ENCODE data around the gene ARID2. TPM values are rescaled to one million over a fixed set of nuclear protein-coding genes. Genes with fewer than 3 reads are reported as not detected.
A peak's percentile ranks its signal among the peaks of the same experiment; 100 is the strongest.

Gene ARID2
- total and polyA plus RNA-seq, 2 of the 13 experiments (the other 11 are each of a cell fraction or from before 2014, with no cell fraction given) = 15.9 to 22.2 TPM

DNA sequence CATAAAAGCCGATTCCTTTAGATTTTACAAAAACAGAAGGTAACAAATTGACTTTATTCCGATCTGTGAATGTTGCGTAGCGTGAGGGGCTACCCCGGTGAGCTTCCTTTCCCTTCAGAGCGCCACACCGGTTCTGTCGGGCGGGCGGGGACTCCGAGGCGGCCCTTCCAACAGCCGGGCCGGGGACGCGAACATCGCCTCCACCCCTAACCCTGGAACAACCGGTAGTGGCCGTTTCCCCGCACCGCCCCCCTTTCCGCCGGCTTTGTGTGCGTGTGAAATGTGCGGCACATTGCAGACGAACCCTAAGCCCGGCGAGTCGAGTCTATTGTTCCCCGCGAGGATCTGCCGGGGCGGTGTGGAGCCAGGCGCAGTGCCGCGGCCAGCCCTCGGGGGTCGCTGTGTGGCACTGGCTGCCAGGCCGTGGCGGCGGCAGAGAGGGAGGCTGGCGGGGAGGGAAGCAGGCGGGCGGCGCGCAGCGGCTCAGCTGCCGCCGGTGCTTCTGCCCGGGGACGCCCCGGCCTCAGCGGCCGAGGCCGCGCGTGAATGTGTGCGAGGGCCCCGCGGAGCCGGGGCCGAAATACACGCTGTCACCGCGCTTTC, 775 bp upstream of the ARID2 start (continued):
- TF ChIP-seq, protein P1, sequence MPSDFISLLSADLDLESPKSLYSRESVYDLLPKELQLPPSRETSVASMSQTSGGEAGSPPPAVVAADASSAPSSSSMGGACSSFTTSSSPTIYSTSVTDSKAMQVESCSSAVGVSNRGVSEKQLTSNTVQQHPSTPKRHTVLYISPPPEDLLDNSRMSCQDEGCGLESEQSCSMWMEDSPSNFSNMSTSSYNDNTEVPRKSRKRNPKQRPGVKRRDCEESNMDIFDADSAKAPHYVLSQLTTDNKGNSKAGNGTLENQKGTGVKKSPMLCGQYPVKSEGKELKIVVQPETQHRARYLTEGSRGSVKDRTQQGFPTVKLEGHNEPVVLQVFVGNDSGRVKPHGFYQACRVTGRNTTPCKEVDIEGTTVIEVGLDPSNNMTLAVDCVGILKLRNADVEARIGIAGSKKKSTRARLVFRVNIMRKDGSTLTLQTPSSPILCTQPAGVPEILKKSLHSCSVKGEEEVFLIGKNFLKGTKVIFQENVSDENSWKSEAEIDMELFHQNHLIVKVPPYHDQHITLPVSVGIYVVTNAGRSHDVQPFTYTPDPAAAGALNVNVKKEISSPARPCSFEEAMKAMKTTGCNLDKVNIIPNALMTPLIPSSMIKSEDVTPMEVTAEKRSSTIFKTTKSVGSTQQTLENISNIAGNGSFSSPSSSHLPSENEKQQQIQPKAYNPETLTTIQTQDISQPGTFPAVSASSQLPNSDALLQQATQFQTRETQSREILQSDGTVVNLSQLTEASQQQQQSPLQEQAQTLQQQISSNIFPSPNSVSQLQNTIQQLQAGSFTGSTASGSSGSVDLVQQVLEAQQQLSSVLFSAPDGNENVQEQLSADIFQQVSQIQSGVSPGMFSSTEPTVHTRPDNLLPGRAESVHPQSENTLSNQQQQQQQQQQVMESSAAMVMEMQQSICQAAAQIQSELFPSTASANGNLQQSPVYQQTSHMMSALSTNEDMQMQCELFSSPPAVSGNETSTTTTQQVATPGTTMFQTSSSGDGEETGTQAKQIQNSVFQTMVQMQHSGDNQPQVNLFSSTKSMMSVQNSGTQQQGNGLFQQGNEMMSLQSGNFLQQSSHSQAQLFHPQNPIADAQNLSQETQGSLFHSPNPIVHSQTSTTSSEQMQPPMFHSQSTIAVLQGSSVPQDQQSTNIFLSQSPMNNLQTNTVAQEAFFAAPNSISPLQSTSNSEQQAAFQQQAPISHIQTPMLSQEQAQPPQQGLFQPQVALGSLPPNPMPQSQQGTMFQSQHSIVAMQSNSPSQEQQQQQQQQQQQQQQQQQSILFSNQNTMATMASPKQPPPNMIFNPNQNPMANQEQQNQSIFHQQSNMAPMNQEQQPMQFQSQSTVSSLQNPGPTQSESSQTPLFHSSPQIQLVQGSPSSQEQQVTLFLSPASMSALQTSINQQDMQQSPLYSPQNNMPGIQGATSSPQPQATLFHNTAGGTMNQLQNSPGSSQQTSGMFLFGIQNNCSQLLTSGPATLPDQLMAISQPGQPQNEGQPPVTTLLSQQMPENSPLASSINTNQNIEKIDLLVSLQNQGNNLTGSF (CRISPR knock-in tag; IDR thresholded peaks at IDR 0.05) = no peak
- peak; percentile 94 for TF ChIP-seq ZNF788 (CRISPR knock-in tag; IDR thresholded peaks at IDR 0.05; ENCODE audit: borderline replicate concordance)
- TF ChIP-seq, protein P2, sequence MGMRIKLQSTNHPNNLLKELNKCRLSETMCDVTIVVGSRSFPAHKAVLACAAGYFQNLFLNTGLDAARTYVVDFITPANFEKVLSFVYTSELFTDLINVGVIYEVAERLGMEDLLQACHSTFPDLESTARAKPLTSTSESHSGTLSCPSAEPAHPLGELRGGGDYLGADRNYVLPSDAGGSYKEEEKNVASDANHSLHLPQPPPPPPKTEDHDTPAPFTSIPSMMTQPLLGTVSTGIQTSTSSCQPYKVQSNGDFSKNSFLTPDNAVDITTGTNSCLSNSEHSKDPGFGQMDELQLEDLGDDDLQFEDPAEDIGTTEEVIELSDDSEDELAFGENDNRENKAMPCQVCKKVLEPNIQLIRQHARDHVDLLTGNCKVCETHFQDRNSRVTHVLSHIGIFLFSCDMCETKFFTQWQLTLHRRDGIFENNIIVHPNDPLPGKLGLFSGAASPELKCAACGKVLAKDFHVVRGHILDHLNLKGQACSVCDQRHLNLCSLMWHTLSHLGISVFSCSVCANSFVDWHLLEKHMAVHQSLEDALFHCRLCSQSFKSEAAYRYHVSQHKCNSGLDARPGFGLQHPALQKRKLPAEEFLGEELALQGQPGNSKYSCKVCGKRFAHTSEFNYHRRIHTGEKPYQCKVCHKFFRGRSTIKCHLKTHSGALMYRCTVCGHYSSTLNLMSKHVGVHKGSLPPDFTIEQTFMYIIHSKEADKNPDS (CRISPR knock-in tag; IDR thresholded peaks at IDR 0.05) = peak; percentile 60
- TF ChIP-seq, protein P3, sequence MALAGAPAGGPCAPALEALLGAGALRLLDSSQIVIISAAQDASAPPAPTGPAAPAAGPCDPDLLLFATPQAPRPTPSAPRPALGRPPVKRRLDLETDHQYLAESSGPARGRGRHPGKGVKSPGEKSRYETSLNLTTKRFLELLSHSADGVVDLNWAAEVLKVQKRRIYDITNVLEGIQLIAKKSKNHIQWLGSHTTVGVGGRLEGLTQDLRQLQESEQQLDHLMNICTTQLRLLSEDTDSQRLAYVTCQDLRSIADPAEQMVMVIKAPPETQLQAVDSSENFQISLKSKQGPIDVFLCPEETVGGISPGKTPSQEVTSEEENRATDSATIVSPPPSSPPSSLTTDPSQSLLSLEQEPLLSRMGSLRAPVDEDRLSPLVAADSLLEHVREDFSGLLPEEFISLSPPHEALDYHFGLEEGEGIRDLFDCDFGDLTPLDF (CRISPR knock-in tag; IDR thresholded peaks at IDR 0.05) = peak; percentile 67
- TF ChIP-seq, protein P4, sequence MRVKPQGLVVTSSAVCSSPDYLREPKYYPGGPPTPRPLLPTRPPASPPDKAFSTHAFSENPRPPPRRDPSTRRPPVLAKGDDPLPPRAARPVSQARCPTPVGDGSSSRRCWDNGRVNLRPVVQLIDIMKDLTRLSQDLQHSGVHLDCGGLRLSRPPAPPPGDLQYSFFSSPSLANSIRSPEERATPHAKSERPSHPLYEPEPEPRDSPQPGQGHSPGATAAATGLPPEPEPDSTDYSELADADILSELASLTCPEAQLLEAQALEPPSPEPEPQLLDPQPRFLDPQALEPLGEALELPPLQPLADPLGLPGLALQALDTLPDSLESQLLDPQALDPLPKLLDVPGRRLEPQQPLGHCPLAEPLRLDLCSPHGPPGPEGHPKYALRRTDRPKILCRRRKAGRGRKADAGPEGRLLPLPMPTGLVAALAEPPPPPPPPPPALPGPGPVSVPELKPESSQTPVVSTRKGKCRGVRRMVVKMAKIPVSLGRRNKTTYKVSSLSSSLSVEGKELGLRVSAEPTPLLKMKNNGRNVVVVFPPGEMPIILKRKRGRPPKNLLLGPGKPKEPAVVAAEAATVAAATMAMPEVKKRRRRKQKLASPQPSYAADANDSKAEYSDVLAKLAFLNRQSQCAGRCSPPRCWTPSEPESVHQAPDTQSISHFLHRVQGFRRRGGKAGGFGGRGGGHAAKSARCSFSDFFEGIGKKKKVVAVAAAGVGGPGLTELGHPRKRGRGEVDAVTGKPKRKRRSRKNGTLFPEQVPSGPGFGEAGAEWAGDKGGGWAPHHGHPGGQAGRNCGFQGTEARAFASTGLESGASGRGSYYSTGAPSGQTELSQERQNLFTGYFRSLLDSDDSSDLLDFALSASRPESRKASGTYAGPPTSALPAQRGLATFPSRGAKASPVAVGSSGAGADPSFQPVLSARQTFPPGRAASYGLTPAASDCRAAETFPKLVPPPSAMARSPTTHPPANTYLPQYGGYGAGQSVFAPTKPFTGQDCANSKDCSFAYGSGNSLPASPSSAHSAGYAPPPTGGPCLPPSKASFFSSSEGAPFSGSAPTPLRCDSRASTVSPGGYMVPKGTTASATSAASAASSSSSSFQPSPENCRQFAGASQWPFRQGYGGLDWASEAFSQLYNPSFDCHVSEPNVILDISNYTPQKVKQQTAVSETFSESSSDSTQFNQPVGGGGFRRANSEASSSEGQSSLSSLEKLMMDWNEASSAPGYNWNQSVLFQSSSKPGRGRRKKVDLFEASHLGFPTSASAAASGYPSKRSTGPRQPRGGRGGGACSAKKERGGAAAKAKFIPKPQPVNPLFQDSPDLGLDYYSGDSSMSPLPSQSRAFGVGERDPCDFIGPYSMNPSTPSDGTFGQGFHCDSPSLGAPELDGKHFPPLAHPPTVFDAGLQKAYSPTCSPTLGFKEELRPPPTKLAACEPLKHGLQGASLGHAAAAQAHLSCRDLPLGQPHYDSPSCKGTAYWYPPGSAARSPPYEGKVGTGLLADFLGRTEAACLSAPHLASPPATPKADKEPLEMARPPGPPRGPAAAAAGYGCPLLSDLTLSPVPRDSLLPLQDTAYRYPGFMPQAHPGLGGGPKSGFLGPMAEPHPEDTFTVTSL (CRISPR knock-in tag; IDR thresholded peaks at IDR 0.05; ENCODE audit: borderline replicate concordance) = no peak
- 0 out of 2 replicates have a peak, but pooled peaks have one; percentile 24 for TF ChIP-seq NCOA1 (CRISPR knock-in tag; IDR thresholded peaks at IDR 0.05)
- no peak for TF ChIP-seq MBD4 (IDR thresholded peaks at IDR 0.05; ENCODE audit: borderline replicate concordance, low read length)
- TF ChIP-seq NCOA2 (CRISPR knock-in tag; IDR thresholded peaks at IDR 0.05) = peak; percentile 60; the same call in 1 of the 2 replicates
- peak; percentile 93 for TF ChIP-seq IRF2 (CRISPR knock-in tag; IDR thresholded peaks at IDR 0.05)
- TF ChIP-seq TBX3 (IDR thresholded peaks at IDR 0.05; ENCODE audit: borderline replicate concordance) = peak; percentile 72; the same call in 1 of the 2 replicates
- TF ChIP-seq CBX2 (IDR thresholded peaks at IDR 0.05; ENCODE audit: low read depth, low read length) = no peak
- TF ChIP-seq CBX2 (CRISPR knock-in tag; IDR thresholded peaks at IDR 0.05; ENCODE audit: low read depth) = no peak
- TF ChIP-seq ZNF24 (IDR thresholded peaks at IDR 0.05) = no peak

Data from HepG2 (cell line).